Immature natural killer cell (primary cell): Measurements from ENCODE around the gene LST1. TPM values are rescaled to one million over a fixed set of nuclear protein-coding genes. Genes with fewer than 3 reads are reported as not detected.

ENCODE experiments used
- DNase-seq, 3 donors: peaks; one replicate each; pipeline ENCODE4 v3.0.0; 2022; ENCODE audit warnings: mixed read lengths in 1 of 3
- H3K27ac Mint-ChIP-seq, 6 donors: one replicate each; pipeline ENCODE4 v1.8.0; 2020; ENCODE audit warnings: mixed read lengths in 6 of 6, mild to moderate bottlenecking in 5 of 6, inconsistent platforms in 4 of 6, moderate library complexity in 3 of 6
- H3K27me3 Mint-ChIP-seq, 3 donors: one replicate each; pipeline ENCODE4 v1.8.0; 2020 to 2021; ENCODE audit warnings: low read depth in 3 of 3, mild to moderate bottlenecking in 3 of 3, mixed read lengths in 3 of 3, moderate library complexity in 3 of 3, inconsistent platforms in 1 of 3
- H3K36me3 Mint-ChIP-seq, 3 donors: one replicate each; pipeline ENCODE4 v1.8.0; 2020; ENCODE audit warnings: mixed read lengths in 3 of 3, inconsistent platforms in 2 of 3, mild to moderate bottlenecking in 2 of 3
- H3K4me1 Mint-ChIP-seq, 2 donors: one replicate each; pipeline ENCODE4 v1.8.0; 2020; ENCODE audit warnings: inconsistent platforms in 2 of 2, mild to moderate bottlenecking in 2 of 2, mixed read lengths in 2 of 2, moderate library complexity in 1 of 2
- H3K4me3 Mint-ChIP-seq, 5 donors: one replicate each; pipeline ENCODE4 v1.8.0; 2020; ENCODE audit warnings: mild to moderate bottlenecking in 5 of 5, mixed read lengths in 5 of 5, inconsistent platforms in 3 of 5, moderate library complexity in 3 of 5
- H3K9me3 Mint-ChIP-seq, 6 donors: one replicate each; pipeline ENCODE4 v1.8.0; 2020; ENCODE audit warnings: mild to moderate bottlenecking in 6 of 6, mixed read lengths in 6 of 6, inconsistent platforms in 4 of 6, moderate library complexity in 3 of 6
- polyA plus RNA-seq, 3 donors: library from polyadenylated mRNA; unstranded; fragments of 300-500 nt; fragmentation: Illumina TruSeq; gene quantifications; one replicate each; pipeline ENCODE4 v1.2.3, GENCODE V29; 2021

The LST1 gene
- polyA plus RNA-seq, 3 donors from 2014 or later: 20.3 to 44.8 (median 42.3) TPM

DNA sequence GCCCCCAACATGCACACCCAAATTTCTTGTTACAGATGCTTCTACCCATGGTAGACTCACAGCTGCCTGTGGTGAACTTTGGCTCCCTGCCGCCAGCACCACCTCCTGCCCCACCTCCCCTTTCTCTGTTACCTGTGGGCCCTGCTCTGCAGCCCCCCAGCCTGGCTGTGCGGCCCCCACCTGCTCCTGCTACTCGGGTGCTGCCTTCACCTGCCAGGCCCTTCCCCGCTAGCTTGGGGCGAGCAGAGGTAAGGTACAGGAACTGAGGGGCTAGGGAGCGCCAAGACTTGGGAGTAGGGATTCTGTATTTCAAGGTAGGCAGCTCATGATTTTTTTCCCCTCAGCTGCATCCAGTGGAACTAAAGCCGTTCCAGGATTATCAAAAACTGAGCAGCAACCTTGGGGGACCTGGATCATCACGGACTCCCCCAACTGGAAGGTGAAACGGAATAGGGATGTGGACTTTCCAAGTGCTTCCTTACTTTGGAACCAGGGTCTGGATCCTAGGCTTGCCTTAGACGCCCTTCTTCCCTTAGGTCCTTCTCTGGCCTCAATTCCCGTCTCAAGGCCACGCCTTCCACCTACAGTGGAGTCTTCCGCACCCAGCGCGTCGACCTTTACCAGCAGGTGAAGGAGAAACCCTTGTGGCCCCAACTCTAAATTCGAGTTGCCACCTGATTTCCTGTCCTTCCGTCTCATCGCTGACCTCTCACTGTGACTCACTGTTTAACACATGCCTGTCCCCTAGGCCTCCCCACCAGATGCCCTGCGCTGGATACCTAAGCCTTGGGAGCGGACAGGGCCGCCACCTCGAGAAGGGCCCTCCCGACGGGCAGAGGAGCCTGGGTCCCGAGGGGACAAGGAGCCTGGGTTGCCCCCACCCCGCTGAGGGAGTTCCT is 50.9 kb downstream of the LST1 start:
- DNase-seq: no peak
- H3K27me3 Mint-ChIP-seq: peaks cover 2 to 7% (median 6%) of the 10 kb centered on the region in 3 donors
- H3K27ac Mint-ChIP-seq: peak overlapping the region in 2 of 6 donors; percentile 31 to 39
- H3K4me1 Mint-ChIP-seq: no peaks in the 10 kb centered on the region
- no peak overlapping the region for H3K4me3 Mint-ChIP-seq
- H3K36me3 Mint-ChIP-seq: peaks cover 10 to 38% (median 11%) of the 10 kb centered on the region in 3 donors
- H3K9me3 Mint-ChIP-seq: no peaks in the 10 kb centered on the region

Other genes starting within 250 kb of the LST1 start
- gene HLA-B, start 229.1 kb upstream of the LST1 start, polyA plus RNA-seq: over 10,000 TPM in 2 of 3 donors, 1,000 to 10,000 TPM in 1; 9,643 to 11,927 (median 10,594) TPM
- gene MICA, start 182.7 kb upstream of the LST1 start, polyA plus RNA-seq: 1 to 10 TPM; 5.7 to 6.9 (median 6.4) TPM
- 10 to 100 TPM in 2 of 3 donors, 1 to 10 TPM in 1; 7.4 to 15.2 (median 10.3) TPM for gene MICB, start 88.1 kb upstream of the LST1 start, polyA plus RNA-seq
- gene MCCD1, start 57.3 kb upstream of the LST1 start, polyA plus RNA-seq: not detected
- gene DDX39B, start 44.3 kb upstream of the LST1 start, polyA plus RNA-seq: 10 to 100 TPM; 49.7 to 71.6 (median 56.2) TPM
- not detected for gene ATP6V1G2, start 39.7 kb upstream of the LST1 start, polyA plus RNA-seq
- 10 to 100 TPM in 2 of 3 donors, 1 to 10 TPM in 1; 5.0 to 15.0 (median 13.6) TPM for gene NFKBIL1, start 38.7 kb upstream of the LST1 start, polyA plus RNA-seq
- 1 to 10 TPM; 1.4 to 6.6 (median 3.1) TPM for gene LTA, start 14.0 kb upstream of the LST1 start, polyA plus RNA-seq
- 1 to 10 TPM; 2.1 to 5.9 (median 5.6) TPM for gene TNF, start 10.7 kb upstream of the LST1 start, polyA plus RNA-seq
- gene LTB, start 3.9 kb upstream of the LST1 start, polyA plus RNA-seq: 100 to 1,000 TPM; 132 to 137 (median 133) TPM
- 100 to 1,000 TPM; 393 to 414 (median 409) TPM for gene NCR3, start 6.7 kb downstream of the LST1 start, polyA plus RNA-seq
- 10 to 100 TPM in 2 of 3 donors, 1 to 10 TPM in 1; 6.6 to 44.1 (median 40.3) TPM for gene AIF1, start 29.0 kb downstream of the LST1 start, polyA plus RNA-seq
- gene PRRC2A, start 34.4 kb downstream of the LST1 start, polyA plus RNA-seq: 10 to 100 TPM in 1 of 3 donors, 1 to 10 TPM in 1, not detected in 1; 2.3 to 13.4 TPM
- gene BAG6, start 66.4 kb downstream of the LST1 start, polyA plus RNA-seq: 10 to 100 TPM in 2 of 3 donors, 1 to 10 TPM in 1; 8.5 to 22.7 (median 16.2) TPM
- 1 to 10 TPM; 1.8 to 5.7 (median 3.9) TPM for gene APOM, start 69.6 kb downstream of the LST1 start, polyA plus RNA-seq
- 10 to 100 TPM; 23.6 to 41.6 (median 26.3) TPM for gene C6orf47, start 74.5 kb downstream of the LST1 start, polyA plus RNA-seq
- gene GPANK1, start 78.7 kb downstream of the LST1 start, polyA plus RNA-seq: 10 to 100 TPM; 17.2 to 29.3 (median 22.9) TPM
- gene CSNK2B, start 79.8 kb downstream of the LST1 start, polyA plus RNA-seq: 100 to 1,000 TPM; 253 to 291 (median 289) TPM
- 1 to 10 TPM in 1 of 3 donors, under 1 TPM in 2; 0.44 to 1.8 (median 0.47) TPM for gene LY6G5B, start 83.7 kb downstream of the LST1 start, polyA plus RNA-seq
- 1 to 10 TPM; 4.6 to 9.7 (median 6.1) TPM for gene LY6G5C, start 94.8 kb downstream of the LST1 start, polyA plus RNA-seq
- 10 to 100 TPM; 43.6 to 53.7 (median 47.0) TPM for gene ABHD16A, start 117.0 kb downstream of the LST1 start, polyA plus RNA-seq
- 1 to 10 TPM in 1 of 3 donors, not detected in 2; 2.5 TPM for gene LY6G6F, start 120.6 kb downstream of the LST1 start, polyA plus RNA-seq
- gene LY6G6D, start 129.1 kb downstream of the LST1 start, polyA plus RNA-seq: not detected
- not detected for gene LY6G6C, start 135.5 kb downstream of the LST1 start, polyA plus RNA-seq
- gene MPIG6B, start 137.1 kb downstream of the LST1 start, polyA plus RNA-seq: 10 to 100 TPM in 1 of 3 donors, 1 to 10 TPM in 2; 2.6 to 10.9 (median 6.3) TPM
- gene DDAH2, start 143.0 kb downstream of the LST1 start, polyA plus RNA-seq: 100 to 1,000 TPM in 1 of 3 donors, 10 to 100 TPM in 2; 58.5 to 112 (median 74.9) TPM
- 1,000 to 10,000 TPM; 1,179 to 1,674 (median 1,350) TPM for gene CLIC1, start 150.3 kb downstream of the LST1 start, polyA plus RNA-seq
- 1 to 10 TPM in 2 of 3 donors, not detected in 1; 2.1 to 2.5 TPM for gene MSH5, start 153.7 kb downstream of the LST1 start, polyA plus RNA-seq
- not detected for gene SAPCD1, start 176.4 kb downstream of the LST1 start, polyA plus RNA-seq
- 1 to 10 TPM in 1 of 3 donors, under 1 TPM in 2; 0.21 to 1.8 (median 0.93) TPM for gene VWA7, start 191.1 kb downstream of the LST1 start, polyA plus RNA-seq
- 10 to 100 TPM; 26.5 to 44.6 (median 28.8) TPM for gene VARS1, start 209.5 kb downstream of the LST1 start, polyA plus RNA-seq
- gene LSM2, start 220.7 kb downstream of the LST1 start, polyA plus RNA-seq: 10 to 100 TPM; 77.7 to 97.1 (median 94.6) TPM
- 1 to 10 TPM in 2 of 3 donors, under 1 TPM in 1; 0.70 to 3.8 (median 2.4) TPM for gene HSPA1L, start 229.0 kb downstream of the LST1 start, polyA plus RNA-seq
- gene HSPA1A, start 229.3 kb downstream of the LST1 start, polyA plus RNA-seq: 10 to 100 TPM in 2 of 3 donors, 1 to 10 TPM in 1; 9.7 to 81.3 (median 22.5) TPM
- gene HSPA1B, start 241.5 kb downstream of the LST1 start, polyA plus RNA-seq: 1 to 10 TPM; 1.5 to 3.2 (median 1.9) TPM